GM12892 (cell line): Measurements from ENCODE around the gene PDSS2. TPM values are rescaled to one million over a fixed set of nuclear protein-coding genes. Genes with fewer than 3 reads are reported as not detected.

Experiments
- DNase-seq: peaks from one replicate; pipeline ENCODE4 v3.0.0; 2011; ENCODE audit not compliant: insufficient read length
- FAIRE-seq: peaks from 2 replicates; lab custom pipeline; 2011; peaks lifted over from hg19 to GRCh38; lab: Jason Lieb, UNC
- POLR2A ChIP-seq: IDR thresholded peaks from 2 replicates; pipeline ENCODE4 v1.6.1; 2011; ENCODE audit warnings: low read depth, low read length, control low read depth
- POLR2AphosphoS5 ChIP-seq: IDR thresholded peaks from 2 replicates; pipeline ENCODE4 v1.6.1; 2011; ENCODE audit warnings: low read depth, low read length, control low read depth
- TAF1 ChIP-seq: IDR thresholded peaks from 2 replicates; pipeline ENCODE4 v1.6.1; 2011; ENCODE audit warnings: low read depth, mild to moderate bottlenecking, control low read depth, low read length, borderline replicate concordance
- polyA plus RNA-seq: library from polyadenylated mRNA; unstranded; fragments of >200 nt; gene quantifications from one replicate; pipeline ENCODE4 v1.2.1, GENCODE V29; 2012; ENCODE audit warnings: missing spikeins, inconsistent platforms; ENCODE audit not compliant: missing spikeins

PDSS2 gene
- 7.9 TPM for polyA plus RNA-seq

- TF ChIP-seq POLR2A (peak; percentile 92), TAF1 (peak; percentile 75), POLR2AphosphoS5 (peak; percentile 92)
- DNase-seq: peak; percentile 87
- peak; percentile 97 for FAIRE-seq
These were observed at the start of gene PDSS2 for GRCh38 chr6:107459283-107460082. Gene PDSS2, minus strand, starts transcription at chr6:107459564. Its CDS starts 279 bp downstream, at chr6:107459285.

- DNase-seq: no peak
- FAIRE-seq: no peak
These were observed 46.8 kb upstream of the PDSS2 start for GRCh38 chr6:107506145-107506544.

GRCh38 chr6:107504270-107505026 is 45.1 kb upstream of the PDSS2 start:
- DNase-seq (no peak), FAIRE-seq (no peak)
- TF ChIP-seq POLR2A (no peak), POLR2AphosphoS5 (no peak), TAF1 (no peak)

More at GRCh38 chr6:107506145-107506544, 46.8 kb upstream of the PDSS2 start:
- no peak for TF ChIP-seq POLR2AphosphoS5
- no peak for TF ChIP-seq TAF1

GRCh38 chr6:107496892-107497684 is 37.7 kb upstream of the PDSS2 start:
- FAIRE-seq (no peak), DNase-seq (no peak)
- TF ChIP-seq POLR2A: no peak
- TF ChIP-seq TAF1: no peak
- TF ChIP-seq POLR2AphosphoS5: no peak

GRCh38 chr6:107495971-107496370 is 36.6 kb upstream of the PDSS2 start:
- TF ChIP-seq POLR2AphosphoS5 (no peak), POLR2A (no peak), TAF1 (no peak)
- DNase-seq: no peak
- FAIRE-seq: no peak

- FAIRE-seq (no peak), DNase-seq (no peak)
- no peak for TF ChIP-seq TAF1
- TF ChIP-seq POLR2AphosphoS5: no peak
- TF ChIP-seq POLR2A: no peak
These were observed 35.9 kb upstream of the PDSS2 start for GRCh38 chr6:107495196-107495643.

- DNase-seq: no peak
These were observed 34.0 kb upstream of the PDSS2 start for GRCh38 chr6:107493158-107494057.

GRCh38 chr6:107491760-107492660 is 32.6 kb upstream of the PDSS2 start:
- DNase-seq (no peak), FAIRE-seq (no peak)
- TF ChIP-seq TAF1 (no peak), POLR2AphosphoS5 (no peak), POLR2A (no peak)

More at GRCh38 chr6:107493158-107494057, 34.0 kb upstream of the PDSS2 start:
- TF ChIP-seq POLR2A: no peak
- no peak for TF ChIP-seq POLR2AphosphoS5
- no peak for FAIRE-seq

- TF ChIP-seq POLR2A (no peak), TAF1 (no peak), POLR2AphosphoS5 (no peak)
- DNase-seq (peak; percentile 14), FAIRE-seq (no peak)
These were observed 31.8 kb upstream of the PDSS2 start for GRCh38 chr6:107491138-107491609.
